C4-2B (cell line): ENCODE data around the gene TRIM2.

Experiments used
- CTCF ChIP-seq: fragments of 450-650 bp; conservative IDR thresholded peaks from 2 replicates; pipeline ENCODE4 v1.5.1; 2017; ENCODE audit warnings: mild to moderate bottlenecking
- ZFX ChIP-seq: fragments of 450-650 bp; IDR thresholded peaks from 2 replicates; pipeline ENCODE4 v1.6.1; 2017

GRCh38 chr4:153346031-153346430 is 141.8 kb downstream of the TRIM2 start:
- no peak for TF ChIP-seq CTCF
- no peak for TF ChIP-seq ZFX
